Smooth muscle cell (in vitro differentiated cells): ENCODE results near the gene LMOD1. TPM values are rescaled to one million over a fixed set of nuclear protein-coding genes. Genes with fewer than 3 reads are reported as not detected.
A peak's percentile ranks its signal among the peaks of the same experiment; 100 is the strongest.

Source experiments
- DNase-seq: peaks from one replicate; lab custom pipeline; 2025; ENCODE audit not compliant: unreplicated experiment; lab: John Stamatoyannopoulos, UW
- H2AFZ ChIP-seq: fragments of 200-600 bp; sonication (generic); 2 replicates; pipeline ENCODE4 v1.6.0; 2016; ENCODE audit warnings: antibody characterized with exemption, low read depth, mild to moderate bottlenecking
- H3F3A ChIP-seq: fragments of 200-600 bp; sonication (generic); 2 replicates; pipeline ENCODE4 v1.6.0; 2017; ENCODE audit warnings: antibody characterized with exemption, low read depth
- H3K27ac ChIP-seq: fragments of 200-600 bp; sonication (generic); 2 replicates; pipeline ENCODE4 v1.5.1; 2016; ENCODE audit warnings: low read depth, mild to moderate bottlenecking
- H3K27me3 ChIP-seq: fragments of 200-600 bp; sonication (generic); 2 replicates; pipeline ENCODE4 v1.6.1; 2016; ENCODE audit warnings: low read depth, mild to moderate bottlenecking
- H3K36me3 ChIP-seq: fragments of 200-600 bp; sonication (generic); 2 replicates; pipeline ENCODE4 v1.5.1; 2016; ENCODE audit warnings: low read depth
- H3K4me1 ChIP-seq: fragments of 200-600 bp; sonication (generic); 2 replicates; pipeline ENCODE4 v1.5.1; 2016; ENCODE audit warnings: low read depth
- H3K4me2 ChIP-seq: fragments of 200-600 bp; sonication (generic); 2 replicates; pipeline ENCODE4 v1.6.0; 2016; ENCODE audit warnings: mild to moderate bottlenecking
- H3K4me3 ChIP-seq: fragments of 200-600 bp; sonication (generic); 2 replicates; pipeline ENCODE4 v1.5.1; 2016; ENCODE audit warnings: mild to moderate bottlenecking
- H3K79me2 ChIP-seq: fragments of 200-600 bp; sonication (generic); 2 replicates; pipeline ENCODE4 v1.6.0; 2016; ENCODE audit warnings: low read depth, mild to moderate bottlenecking
- H3K9ac ChIP-seq: fragments of 200-600 bp; sonication (generic); 2 replicates; pipeline ENCODE4 v1.6.0; 2016; ENCODE audit warnings: low read depth
- H3K9me3 ChIP-seq: fragments of 200-600 bp; sonication (generic); replicated peaks from 2 replicates; pipeline ENCODE4 v1.5.1; 2016; ENCODE audit warnings: low read depth
- H4K20me1 ChIP-seq: fragments of 200-600 bp; sonication (generic); 2 replicates; pipeline ENCODE4 v1.6.0; 2016; ENCODE audit warnings: low read depth
- CTCF ChIP-seq: fragments of 200-600 bp; sonication (generic); IDR thresholded peaks from 2 replicates; pipeline ENCODE4 v1.5.1; 2017; ENCODE audit warnings: borderline replicate concordance, mild to moderate bottlenecking, antibody characterized with exemption; ENCODE audit not compliant: insufficient read depth, poor library complexity, severe bottlenecking
- WGBS: methylation state at CpG from one replicate; pipeline ENCODE4 v1.1.7; 2016; ENCODE audit warnings: low lambda C conversion rate; 5-methylcytosine and 5-hydroxymethylcytosine counted together
- polyA plus RNA-seq: library from polyadenylated mRNA; unstranded; fragments of >200 nt; fragmentation: Nextera tagmentation; extraction: Ambion mirVana; gene quantifications from 2 replicates; pipeline ENCODE4 v1.2.1, GENCODE V29; 2016
- total RNA-seq: library from RNA; depleted of rRNA; stranded (reverse); fragments of >200 nt; gene quantifications from 2 replicates; pipeline ENCODE4 v1.2.3, GENCODE V29; 2014

Gene LMOD1
- total and polyA plus RNA-seq, 2 experiments from 2014 or later, result 4.0 to 5.6 TPM

DNA sequence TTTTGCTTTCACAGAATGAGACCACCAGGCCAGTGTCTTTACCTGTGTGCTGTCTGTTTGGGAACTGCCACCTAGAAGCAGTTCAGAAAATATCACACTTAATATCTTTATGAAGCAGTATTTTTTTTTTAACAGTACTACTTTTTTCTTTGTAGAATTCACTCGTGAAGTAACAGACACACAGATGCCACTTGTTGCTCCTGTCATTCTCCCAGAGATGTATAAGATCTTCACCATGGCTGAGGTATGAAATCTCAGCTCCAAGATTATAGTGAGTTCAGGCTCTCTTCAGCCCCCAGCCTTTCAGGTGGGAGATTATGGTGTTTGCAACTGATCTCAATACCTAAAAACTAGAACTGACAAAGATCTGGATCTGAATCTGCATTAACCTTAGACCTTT lies 94.4 kb downstream of the LMOD1 start:
- Histone ChIP-seq H3K4me2 (no peak overlapping the region), H3K4me1 (no peaks in the 10 kb centered on the region), H3K9ac (no peak overlapping the region), H3K27me3 (no peaks in the 10 kb centered on the region), H2AFZ (no peak overlapping the region), H3K9me3 (no peaks in the 10 kb centered on the region), H3K27ac (no peak overlapping the region), H4K20me1 (peaks cover 19% of the 10 kb centered on the region), H3F3A (no peaks in the 10 kb centered on the region), H3K79me2 (peaks cover 7% of the 10 kb centered on the region), H3K4me3 (no peak overlapping the region), H3K36me3 (peaks cover 45% of the 10 kb centered on the region)
- no peak for DNase-seq
- no peak for TF ChIP-seq CTCF
- WGBS, result 84% methylated on average over 1 of the region's 1 CpG

DNA sequence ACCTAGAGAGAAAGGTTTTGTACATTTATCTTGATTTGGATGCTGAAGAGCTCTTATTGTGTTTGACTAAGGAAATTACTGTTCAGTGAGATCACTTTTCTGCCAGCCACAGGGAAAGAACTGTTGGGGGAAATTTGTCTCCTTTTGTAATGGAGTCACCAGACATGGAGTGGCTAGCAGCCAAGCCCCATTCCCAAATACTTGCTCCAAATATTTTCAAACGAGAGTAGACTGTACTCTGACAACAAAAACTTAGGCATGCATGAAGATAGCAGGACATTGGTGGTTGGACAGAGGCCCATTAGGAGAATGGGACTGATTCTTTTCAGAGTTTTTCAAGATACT lies 96.3 kb downstream of the LMOD1 start:
- DNase-seq, result no peak
- Histone ChIP-seq H3F3A (no peaks in the 10 kb centered on the region), H4K20me1 (peaks cover 38% of the 10 kb centered on the region), H3K4me3 (no peak overlapping the region), H3K9me3 (no peaks in the 10 kb centered on the region), H3K9ac (no peak overlapping the region), H2AFZ (no peak overlapping the region), H3K36me3 (peaks cover 27% of the 10 kb centered on the region), H3K4me2 (peak overlapping the region; percentile 31), H3K27me3 (no peaks in the 10 kb centered on the region), H3K27ac (peak overlapping the region; percentile 65), H3K79me2 (peaks cover 25% of the 10 kb centered on the region), H3K4me1 (no peaks in the 10 kb centered on the region)
- no peak for TF ChIP-seq CTCF
- 24% methylated on average over 1 of the region's 1 CpG for WGBS

DNA sequence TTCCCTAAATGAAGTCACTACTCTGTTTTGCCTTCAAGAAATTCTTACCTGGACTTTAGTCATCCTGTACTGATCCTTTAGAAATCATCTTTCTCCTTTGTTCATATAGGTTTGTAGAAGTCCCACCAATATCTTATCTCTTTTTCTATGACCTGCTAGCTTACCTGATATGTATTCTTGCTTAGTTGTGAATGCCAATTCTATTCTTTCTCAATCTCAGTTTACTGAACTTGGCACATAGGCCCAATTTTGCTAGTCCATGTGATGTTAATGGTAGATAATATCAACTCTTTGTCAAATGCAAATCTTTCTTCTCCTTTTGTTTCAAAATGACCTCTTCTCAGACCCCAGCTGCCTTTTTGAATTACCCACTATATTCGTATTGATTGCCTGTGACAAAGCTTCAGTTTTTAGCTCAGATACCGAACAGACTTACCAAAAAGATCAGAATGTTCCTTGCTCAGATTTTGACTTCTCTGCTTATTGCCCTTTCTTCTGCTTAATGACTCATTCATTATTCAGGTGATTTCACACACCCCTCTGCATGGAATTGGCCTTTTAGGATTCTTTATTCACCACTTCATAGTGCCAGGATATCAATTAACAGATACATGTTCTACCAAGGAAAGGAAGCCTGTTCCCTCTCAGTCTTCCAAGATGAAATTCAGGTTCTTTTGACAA lies 96.8 kb downstream of the LMOD1 start:
- Histone ChIP-seq H4K20me1 (peaks cover 43% of the 10 kb centered on the region), H3K4me1 (no peaks in the 10 kb centered on the region), H3K79me2 (peaks cover 30% of the 10 kb centered on the region), H3F3A (no peaks in the 10 kb centered on the region), H3K9me3 (no peaks in the 10 kb centered on the region), H3K4me2 (no peak overlapping the region), H3K4me3 (no peak overlapping the region), H2AFZ (no peak overlapping the region), H3K27ac (peak overlapping the region; percentile 65), H3K27me3 (no peaks in the 10 kb centered on the region), H3K9ac (no peak overlapping the region), H3K36me3 (peaks cover 24% of the 10 kb centered on the region)
- DNase-seq, result no peak
- WGBS, result 94% methylated on average over 2 of the region's 2 CpGs
- no peak for TF ChIP-seq CTCF

- Histone ChIP-seq H3K4me1 (no peaks in the 10 kb centered on the region), H3K36me3 (peaks cover 13% of the 10 kb centered on the region), H3K27ac (no peak overlapping the region), H3K9me3 (no peaks in the 10 kb centered on the region), H2AFZ (no peak overlapping the region), H3K9ac (no peak overlapping the region), H4K20me1 (peaks cover 56% of the 10 kb centered on the region), H3K4me3 (no peak overlapping the region), H3K79me2 (peaks cover 43% of the 10 kb centered on the region), H3F3A (no peaks in the 10 kb centered on the region), H3K4me2 (no peak overlapping the region), H3K27me3 (no peaks in the 10 kb centered on the region)
- 93% methylated on average over 6 of the region's 6 CpGs for WGBS
- DNase-seq, result no peak
- no peak for TF ChIP-seq CTCF
Measured at GRCh38 chr1:201848230-201848629, 98.1 kb downstream of the LMOD1 start.
